Raji (cell line): ENCODE data around the gene BAMBI.

Experiments
- POLR2A ChIP-seq: IDR thresholded peaks from 2 replicates; pipeline ENCODE4 v1.6.1; 2011; ENCODE audit warnings: low read depth, low read length, control low read depth; ENCODE audit not compliant: insufficient read depth

Gene BAMBI

DNA sequence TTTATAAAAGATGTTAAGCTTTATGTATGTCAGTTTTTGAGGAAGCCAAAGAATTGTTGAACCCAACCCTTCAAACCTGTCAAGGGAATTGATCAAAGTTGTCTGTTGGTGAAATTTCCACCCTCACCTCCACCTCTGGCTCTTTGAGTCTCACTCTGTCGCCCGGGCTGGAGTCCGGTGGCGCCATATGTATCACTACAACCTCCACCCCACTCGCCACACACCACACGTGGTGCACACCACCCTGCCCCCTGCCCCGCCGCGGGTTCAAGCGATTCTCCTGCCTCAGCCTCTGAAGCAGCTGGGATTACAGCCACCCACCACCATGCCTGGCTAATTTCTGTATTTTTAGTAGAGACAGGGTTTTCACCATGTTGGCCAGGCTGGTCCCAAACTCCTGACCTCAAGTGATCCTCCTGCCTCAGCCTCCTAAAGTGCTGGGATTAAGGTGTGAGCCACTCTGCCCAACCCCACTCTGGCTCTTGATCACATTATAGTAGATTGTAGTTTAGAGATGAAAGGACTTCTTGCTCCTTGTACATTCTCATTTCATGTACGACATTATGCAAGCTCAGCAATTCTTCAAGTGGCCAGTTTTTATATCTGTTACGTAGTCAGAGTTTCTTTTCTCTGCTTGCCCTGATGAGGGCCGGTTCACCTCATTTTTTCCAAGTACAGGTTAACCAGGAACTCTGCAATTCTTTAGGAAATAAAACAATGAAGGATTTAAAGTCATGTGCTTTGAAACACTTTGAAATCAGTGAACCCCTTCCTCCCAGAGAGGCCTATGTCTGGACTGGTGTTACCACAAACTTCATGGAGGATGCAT is 7.0 kb downstream of the BAMBI start:
- no peak for TF ChIP-seq POLR2A

DNA sequence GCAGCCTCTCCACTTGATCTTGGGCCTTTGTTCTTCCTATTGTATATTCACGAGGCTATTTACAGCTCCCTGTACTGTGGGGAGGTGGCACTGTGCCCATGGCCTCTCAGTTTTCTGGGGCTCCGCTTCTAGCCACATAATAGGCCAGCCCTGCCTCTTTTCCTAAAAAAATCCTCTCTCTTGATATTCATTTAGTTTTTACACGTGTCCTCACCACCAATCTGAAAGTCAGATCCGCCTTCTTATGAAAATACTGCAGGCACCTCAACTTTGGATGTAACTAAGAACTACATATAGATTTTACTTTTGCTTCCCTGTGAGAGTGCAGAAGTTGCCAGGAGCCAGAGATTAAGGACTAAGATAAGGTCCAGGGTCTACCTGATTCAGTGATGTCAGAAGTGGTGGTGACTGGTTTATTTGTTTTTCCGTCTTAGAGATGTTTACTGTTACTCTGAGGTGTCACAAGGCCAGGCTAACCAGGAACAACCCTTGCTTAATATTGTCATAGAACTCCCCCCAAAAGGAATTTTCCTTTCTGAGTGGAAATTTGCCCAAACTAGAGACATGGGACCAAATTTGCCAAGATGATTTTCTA is 7.8 kb downstream of the BAMBI start:
- no peak for TF ChIP-seq POLR2A

GRCh38 chr10:28685717-28686116 is 8.4 kb downstream of the BAMBI start:
- no peak for TF ChIP-seq POLR2A

DNA sequence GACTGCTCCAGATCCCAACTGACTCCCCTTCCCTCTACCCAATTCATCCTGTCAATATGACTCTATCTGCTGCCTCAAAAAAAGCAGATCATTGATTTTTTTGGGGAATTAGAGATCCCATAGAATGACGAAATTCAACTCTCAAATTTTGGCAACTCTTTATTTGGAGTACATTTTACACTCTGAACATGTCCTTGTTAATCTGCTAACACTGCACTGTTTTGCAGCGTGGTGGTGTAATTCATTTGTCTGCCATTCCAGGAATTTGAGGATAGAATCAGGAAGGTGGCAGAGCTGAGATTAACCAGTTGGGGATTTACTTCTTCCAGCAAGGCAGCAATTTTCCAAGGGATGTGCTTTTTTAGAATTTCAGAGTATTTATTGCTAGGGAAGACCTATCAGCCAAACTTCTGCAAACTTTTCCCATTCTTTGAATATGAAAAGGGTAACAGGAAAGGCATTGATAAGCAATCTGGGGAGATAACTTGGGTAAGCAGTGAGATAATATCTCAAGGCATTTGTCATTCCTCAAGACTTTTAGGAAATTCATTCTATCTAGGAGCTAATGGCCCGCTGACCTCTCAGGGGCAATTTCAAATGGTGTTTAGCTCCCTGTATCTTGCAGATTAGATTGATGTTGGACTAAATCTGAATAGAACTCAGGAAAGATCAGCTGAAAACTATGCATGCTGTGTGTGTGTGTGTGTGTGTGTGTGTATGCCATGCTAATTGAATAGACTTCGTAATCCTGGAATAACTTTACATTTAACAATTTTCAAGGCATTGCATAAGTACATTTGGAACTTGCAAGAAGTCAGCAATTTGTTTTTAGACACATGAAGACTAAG is 9.7 kb downstream of the BAMBI start:
- no peak for TF ChIP-seq POLR2A

DNA sequence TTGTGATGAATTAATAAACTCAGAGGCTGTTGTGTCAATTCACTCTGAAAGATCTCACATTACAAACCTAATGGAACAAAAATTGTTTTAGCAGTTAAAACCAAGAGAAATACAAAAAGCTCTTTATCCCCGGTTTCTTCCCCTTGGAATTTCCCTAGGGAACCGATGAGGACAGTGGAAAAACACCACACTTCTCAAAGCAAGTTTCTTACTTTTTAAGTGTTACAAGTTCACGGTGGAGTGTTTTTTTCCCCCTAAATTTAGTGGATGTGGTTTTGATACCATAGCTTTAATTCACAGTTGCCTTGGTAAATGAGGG is 10.3 kb downstream of the BAMBI start:
- TF ChIP-seq POLR2A: no peak

- no peak for TF ChIP-seq POLR2A
These were observed 13.2 kb downstream of the BAMBI start for GRCh38 chr10:28690545-28690944.

DNA sequence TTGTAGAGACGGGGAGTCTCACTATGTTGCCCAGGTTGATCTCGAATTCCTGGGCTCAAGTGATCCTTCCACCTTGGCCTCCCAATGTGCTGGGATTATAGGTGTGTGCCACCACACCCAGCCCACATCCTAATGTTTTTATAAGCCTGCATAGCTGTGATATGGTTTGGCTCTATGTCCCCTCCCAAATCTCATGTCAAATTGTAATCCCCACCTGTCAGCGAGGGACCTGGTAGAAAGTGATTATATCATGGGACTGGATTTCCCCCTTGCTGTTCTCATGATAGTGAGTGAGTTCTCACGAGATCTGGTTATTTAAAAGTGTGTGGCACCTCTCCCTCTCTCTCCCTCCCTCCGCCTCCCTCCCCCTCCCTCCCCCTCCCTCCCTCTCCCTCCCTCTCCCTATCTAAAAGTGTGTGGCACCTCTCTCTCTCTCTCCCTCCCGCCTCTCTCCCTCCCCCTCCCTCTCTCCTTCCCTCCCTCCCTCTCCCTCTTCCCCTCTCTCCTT is 13.9 kb downstream of the BAMBI start:
- TF ChIP-seq POLR2A: no peak

DNA sequence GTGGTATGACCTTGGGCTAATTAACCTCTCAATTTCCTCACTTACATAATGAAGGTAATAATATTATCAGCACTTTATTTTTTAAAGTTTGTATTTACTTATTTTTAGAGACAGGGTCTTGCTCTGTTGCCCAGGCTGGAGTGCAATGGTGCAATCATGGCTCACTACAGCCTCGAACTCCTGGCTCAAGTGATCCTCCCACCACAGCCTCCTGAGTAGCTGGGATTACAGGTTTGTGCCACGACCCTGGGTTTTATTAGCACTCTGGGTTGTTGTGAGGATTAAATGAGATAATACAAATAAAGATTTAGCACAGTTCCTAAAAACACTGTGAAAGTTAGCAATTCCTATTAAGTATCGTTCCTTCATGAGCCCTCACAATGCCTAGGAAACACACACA is 14.7 kb downstream of the BAMBI start:
- no peak for TF ChIP-seq POLR2A

DNA sequence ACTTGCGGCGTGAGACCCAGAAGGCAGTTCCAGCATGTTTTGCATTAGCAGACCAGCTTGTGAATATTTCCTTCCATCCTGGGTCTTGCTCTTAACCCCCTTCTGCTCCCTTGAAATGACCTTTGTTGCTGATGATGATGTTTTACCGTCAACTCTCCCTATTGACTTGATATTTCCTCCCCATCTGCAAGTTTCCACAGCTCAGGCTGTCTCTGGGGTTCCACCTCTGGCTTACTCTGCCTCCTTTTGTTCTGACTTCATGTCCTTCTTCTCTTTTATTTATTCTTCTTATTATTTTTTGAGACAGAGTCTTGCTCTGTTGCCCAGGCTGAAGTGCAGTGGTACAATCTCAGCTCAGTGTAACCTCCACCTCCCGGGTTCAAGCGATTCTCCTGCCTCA is 17.2 kb downstream of the BAMBI start:
- TF ChIP-seq POLR2A: no peak

- no peak for TF ChIP-seq POLR2A
These were observed 20.8 kb downstream of the BAMBI start for GRCh38 chr10:28698075-28698474.

DNA sequence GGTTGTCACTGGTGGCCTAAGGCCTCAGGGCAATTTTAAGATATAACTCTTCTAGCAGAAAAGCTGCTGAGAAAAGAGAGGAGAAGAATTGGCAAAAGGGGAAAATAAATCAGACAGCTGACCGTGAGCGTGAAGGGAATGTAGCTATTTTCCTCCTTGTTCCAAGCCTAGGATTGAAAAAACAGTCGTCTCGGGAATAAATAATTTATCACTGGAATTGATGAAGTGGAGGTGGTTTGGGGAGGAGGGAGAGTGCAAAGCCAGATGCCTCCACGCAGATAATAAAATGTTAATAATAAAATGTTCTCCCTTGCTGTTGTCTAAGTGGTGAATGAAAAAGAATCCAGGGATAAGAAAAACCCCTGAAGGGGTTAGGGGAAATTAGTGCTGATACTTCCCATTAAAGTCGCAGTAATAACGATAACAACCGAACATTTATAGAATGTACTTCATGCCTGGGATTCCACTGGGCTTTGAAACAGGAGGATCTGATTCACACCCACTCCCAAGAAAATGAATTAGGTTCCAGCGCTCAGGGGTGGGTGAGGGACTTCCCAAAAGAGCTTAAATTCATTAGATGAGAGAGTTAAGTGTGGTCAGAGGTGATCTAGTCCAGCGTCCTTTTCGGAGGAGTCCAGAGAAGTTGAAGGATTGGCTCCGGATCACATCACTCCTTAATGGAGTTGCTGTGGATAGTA is 27.3 kb downstream of the BAMBI start:
- no peak for TF ChIP-seq POLR2A

DNA sequence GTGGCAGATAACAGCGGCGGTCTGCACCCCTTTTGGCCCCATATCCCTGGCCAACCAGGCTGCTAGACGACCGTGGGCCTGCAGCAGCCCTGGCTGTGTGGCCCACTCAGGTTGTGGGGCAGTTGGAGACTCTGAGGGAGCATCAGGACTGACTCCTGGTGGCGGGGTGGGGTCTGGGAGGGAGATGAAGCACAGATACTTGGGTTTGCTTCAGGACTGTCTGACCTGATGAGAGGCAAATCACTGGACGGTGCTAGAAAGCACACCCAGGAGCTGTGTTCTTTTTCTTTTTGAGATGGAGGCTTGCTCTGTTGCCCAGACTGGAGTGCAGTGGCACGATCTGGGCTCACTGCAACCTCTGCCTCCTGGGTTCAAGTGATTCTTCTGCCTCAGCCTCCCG is 28.2 kb downstream of the BAMBI start:
- TF ChIP-seq POLR2A: no peak

DNA sequence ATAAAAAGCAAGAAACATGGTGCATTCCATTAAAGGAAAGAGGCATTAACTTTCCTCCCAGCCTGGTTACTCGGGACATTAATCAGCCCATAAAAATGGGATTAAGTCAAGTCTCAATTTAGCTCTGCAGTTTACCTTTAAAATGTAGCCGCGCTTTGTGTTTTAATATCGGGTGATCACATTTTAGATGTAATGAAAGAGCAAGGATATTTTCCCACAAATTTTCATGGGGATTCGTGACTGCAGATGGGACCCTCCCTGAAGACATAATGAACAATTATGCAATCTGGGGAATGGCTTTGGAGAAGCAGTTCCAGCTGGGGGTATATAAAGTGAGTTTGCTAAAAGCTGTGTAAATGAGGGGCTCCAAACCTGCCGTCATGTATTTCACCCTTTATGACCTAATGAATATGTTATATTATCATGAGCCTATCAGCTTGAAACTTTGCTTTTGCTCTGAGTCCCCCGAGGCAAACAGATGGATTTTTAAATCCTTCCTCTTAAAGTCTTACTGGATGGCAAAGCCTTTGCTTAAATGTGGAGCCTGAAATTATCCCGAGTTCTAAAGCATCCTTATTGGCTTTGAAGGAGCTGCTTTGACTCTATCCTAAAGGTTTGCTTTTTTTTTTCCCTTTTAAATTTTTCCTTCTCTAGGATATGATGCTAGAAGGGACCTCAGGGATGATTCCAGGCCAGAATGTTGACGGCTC is 31.8 kb downstream of the BAMBI start:
- TF ChIP-seq POLR2A: no peak

- no peak for TF ChIP-seq POLR2A
These were observed 33.0 kb downstream of the BAMBI start for GRCh38 chr10:28710202-28710886.
